NOMO-1 (cell line): Measurements from ENCODE around the gene TMCC3.

Source experiments
- DNase-seq, 2 experiments: peaks; one replicate each; lab custom pipeline; 2025; ENCODE audit not compliant: unreplicated experiment in 2 of 2; lab: John Stamatoyannopoulos, UW

TMCC3 gene

GRCh38 chr12:94637390-94638113 is 12.8 kb downstream of the TMCC3 start:
- no peak for DNase-seq

GRCh38 chr12:94636462-94637085 is 13.8 kb downstream of the TMCC3 start:
- no peak for DNase-seq

GRCh38 chr12:94634717-94635116 is 15.6 kb downstream of the TMCC3 start:
- no peak for DNase-seq

- no peak for DNase-seq
Observed at GRCh38 chr12:94633401-94633800, 17.0 kb downstream of the TMCC3 start.

GRCh38 chr12:94631058-94631457 is 19.3 kb downstream of the TMCC3 start:
- no peak for DNase-seq

- no peak for DNase-seq
Observed at GRCh38 chr12:94628819-94629472, 21.4 kb downstream of the TMCC3 start.

GRCh38 chr12:94628369-94628768 is 22.0 kb downstream of the TMCC3 start:
- no peak for DNase-seq

GRCh38 chr12:94625531-94625930 is 24.8 kb downstream of the TMCC3 start:
- DNase-seq: no peak

GRCh38 chr12:94623161-94623920 is 27.0 kb downstream of the TMCC3 start:
- DNase-seq: no peak

- no peak for DNase-seq
Observed at GRCh38 chr12:94622475-94622874, 27.9 kb downstream of the TMCC3 start.

GRCh38 chr12:94621662-94622359 is 28.5 kb downstream of the TMCC3 start:
- DNase-seq: peak in 1 of 2 experiments; percentile 17

GRCh38 chr12:94620621-94621020 is 29.7 kb downstream of the TMCC3 start:
- DNase-seq: no peak

- DNase-seq: no peak
Observed at GRCh38 chr12:94618995-94619695, 31.2 kb downstream of the TMCC3 start.

- DNase-seq: no peak
Observed at GRCh38 chr12:94617101-94617500, 33.3 kb downstream of the TMCC3 start.

GRCh38 chr12:94616203-94616729 is 34.1 kb downstream of the TMCC3 start:
- DNase-seq: no peak

GRCh38 chr12:94615260-94616181 is 34.8 kb downstream of the TMCC3 start:
- DNase-seq: no peak

GRCh38 chr12:94614288-94614721 is 36.1 kb downstream of the TMCC3 start:
- DNase-seq: no peak

GRCh38 chr12:94609917-94610443 is 40.4 kb downstream of the TMCC3 start:
- DNase-seq: no peak
